Hepatic stellate cell (primary cell): ENCODE measurements around the gene NAIF1.
"Not testable (repeated sequence)": the region's sequence is repeated elsewhere in the genome, so short reads cannot be mapped to it uniquely, and the experiment has no call there.

Source experiments
- DNase-seq: peaks from one replicate; pipeline ENCODE4 v3.0.0; 2011; ENCODE audit warnings: low spot score

Gene NAIF1

DNA sequence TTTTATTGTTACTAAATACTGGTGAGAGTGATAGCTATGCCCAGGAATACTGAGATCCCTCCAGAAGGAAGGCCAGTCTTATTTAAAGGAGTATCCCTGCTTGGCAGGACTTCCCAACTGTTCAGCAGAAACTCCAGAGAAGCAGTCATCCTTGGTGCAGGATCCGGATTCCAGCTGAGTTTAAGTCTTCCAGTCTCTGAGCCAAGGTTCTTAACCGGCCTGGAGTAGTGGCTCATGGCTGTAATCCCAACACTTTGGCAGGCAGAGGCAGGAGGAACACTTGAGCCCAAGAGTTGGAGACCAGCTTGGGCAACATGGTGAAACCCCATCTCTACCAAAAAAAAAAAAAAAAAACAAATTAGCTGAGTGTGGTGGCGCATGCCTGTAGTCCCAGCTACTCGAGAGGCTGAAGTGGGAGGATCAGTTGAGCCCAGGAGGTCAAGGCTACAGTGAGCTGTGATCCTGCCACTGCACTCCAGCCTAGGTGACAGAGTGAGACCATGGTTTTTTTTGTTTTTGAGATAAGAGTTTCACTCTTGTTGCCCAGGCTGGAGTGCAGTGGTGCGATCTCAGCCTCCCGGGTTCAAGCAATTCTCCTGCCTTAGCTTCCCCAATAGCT lies 7.6 kb downstream of the NAIF1 start:
- no peak for DNase-seq

DNA sequence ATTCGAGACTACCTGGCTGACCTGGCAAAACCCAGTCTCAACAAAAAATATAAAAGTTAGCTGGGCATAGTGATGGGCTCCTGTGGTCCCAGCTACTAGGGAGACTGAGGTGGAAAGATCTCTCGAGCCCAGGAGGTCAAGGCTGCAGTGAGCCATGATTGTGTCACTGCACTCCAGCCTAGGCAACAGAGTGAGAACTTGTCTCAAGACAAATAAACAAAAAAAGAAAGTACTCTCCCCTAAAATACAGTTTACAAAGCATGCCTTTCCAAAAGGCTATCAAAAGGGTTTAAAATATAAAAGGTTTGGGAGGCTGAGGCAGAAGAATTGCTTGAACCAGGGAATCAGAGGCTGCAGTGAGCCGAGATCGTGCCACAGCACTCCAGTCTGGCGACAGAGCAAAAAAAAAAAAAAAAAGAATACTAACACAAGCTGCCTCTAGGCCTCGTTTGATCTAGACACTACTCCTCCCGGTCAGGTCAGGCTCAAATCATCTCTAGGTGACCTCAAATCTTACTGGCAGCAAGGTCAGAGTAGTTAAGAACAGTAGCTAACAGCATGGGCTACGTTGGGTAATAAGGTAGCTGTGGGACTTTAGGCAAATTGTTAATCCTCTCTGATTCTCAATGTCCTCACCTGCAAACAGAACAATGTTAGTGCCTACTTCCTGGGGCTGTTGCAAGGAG lies 9.3 kb downstream of the NAIF1 start:
- DNase-seq = no peak

DNA sequence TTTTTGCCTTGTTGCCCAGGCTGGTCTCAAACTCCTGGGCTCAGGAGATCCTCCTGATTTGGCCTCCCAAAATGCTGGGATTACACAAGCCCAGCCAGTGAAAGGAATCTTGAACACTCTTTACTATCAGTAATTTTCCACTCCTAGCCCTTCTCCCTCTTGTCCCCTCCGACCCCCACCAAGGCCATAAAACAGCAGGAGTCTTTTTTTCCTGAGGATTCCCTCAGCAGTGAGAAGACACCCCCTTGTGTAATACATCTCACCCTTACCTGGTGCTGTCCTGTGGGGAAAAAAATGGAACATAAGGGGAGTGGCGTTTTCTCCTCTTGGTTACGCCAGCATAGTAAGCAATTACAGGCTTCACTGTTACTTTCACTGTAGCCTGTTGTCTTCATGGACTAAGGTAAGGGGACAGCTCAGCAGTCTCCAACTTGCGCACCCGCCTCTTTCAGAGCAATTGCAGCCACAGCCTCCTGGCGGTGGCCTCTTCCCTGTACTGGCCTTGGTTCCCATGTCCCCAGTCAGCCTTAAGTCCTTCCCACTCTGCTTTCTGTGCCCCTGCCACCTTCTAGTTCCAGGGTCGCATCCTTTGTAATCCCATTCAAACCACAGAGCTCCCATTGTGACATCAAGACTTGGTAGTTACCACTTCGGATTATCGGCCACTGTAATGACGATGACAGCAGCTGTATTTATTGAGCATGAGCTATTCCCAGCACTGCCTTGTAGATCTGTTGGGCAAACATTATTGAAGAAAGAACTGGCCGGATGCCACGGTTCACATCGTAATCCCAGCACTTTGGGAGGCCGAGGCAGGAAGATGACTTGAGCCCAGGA lies 10.0 kb downstream of the NAIF1 start:
- no peak for DNase-seq

DNA sequence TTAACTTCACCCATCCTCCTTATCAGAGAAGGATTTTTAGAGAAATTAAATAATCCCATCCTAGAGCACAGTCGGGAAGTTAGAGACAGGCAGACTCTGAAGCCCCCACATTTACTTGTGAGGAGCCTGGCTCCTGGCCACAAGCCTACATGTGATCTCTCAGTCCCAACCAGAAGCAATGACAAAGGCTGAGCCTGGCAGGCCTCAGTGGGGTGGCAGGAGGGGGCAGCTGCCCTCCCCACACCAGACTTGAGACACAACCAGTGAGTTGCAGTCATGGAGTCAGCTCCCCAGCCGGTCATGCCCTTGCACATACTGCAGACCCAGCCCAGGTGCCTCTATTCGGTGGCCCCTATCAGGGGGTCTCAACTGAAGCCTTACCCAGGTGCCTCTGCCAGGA lies 11.0 kb downstream of the NAIF1 start:
- no peak for DNase-seq

DNA sequence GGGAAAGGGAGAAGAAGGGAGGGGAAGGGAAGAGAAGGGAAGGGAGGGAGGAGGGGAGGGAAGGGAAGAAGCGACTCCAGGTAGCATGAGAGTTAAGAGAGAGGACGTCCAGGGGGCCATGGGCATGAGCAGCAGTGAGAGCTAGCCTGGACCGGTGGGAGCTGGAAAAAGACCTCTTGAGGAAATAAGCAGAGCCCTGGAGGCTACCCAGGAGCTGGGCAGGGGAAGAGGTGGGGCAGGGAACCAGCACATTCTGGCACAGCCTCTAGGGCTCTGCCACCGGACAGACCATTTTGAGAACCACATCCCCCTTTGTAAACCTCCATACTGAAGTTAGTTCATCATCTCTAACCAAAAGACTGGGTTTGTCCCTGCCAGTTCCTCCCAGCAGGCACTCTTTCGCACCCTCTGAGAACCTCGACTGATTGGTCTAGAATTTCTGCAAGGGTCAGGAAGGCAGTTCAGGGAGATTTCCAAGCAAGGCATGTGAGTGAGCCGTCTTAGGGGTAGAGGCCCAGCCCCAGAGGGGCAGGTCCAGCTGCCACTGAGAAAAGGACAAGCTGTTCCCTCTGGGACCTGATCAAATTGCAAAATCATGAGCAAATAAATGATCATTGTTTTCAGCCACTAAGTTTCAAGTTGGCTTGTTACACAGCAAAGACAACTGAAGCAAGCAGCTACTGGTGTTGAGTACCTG lies 11.6 kb downstream of the NAIF1 start:
- no peak for DNase-seq

DNA sequence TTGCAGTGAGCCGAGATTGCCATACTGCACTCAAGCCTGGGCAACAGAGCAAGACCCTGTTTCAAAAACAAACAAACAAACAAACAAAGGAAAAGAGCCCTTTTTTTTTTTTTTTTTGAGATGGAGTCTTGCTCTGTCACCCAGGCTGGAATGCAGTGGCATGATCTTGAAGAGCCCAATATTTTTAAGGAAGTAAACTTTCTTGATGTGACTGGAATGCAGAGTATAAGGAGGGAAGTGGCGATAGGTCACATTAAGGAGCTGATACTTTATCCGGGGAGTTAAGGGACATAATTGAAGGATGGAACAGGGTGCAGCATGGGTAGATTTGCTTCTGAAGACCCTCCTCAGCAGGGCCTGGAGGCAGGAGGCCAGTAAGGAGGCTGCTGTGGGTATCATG lies 13.0 kb downstream of the NAIF1 start:
- DNase-seq = no peak

DNA sequence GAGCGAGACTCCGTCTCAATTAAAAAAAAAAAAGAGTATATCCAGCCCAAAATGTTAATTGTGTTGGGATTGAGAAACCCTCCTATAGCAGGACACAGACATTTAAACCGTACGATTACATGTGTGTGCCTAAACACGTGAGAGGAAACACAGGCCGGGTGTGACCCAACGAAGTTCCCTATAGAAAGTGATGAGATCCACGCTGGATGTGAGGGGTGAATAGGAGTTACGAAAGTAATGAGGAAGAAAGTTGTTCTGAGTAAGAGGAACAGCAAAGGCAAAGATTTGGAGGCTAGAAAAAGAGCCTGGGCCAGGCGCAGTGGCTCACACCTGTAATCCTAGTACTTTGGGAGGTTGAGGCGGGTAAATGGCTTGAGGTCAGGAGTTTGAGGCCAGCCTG lies 13.6 kb downstream of the NAIF1 start:
- DNase-seq = no peak

DNA sequence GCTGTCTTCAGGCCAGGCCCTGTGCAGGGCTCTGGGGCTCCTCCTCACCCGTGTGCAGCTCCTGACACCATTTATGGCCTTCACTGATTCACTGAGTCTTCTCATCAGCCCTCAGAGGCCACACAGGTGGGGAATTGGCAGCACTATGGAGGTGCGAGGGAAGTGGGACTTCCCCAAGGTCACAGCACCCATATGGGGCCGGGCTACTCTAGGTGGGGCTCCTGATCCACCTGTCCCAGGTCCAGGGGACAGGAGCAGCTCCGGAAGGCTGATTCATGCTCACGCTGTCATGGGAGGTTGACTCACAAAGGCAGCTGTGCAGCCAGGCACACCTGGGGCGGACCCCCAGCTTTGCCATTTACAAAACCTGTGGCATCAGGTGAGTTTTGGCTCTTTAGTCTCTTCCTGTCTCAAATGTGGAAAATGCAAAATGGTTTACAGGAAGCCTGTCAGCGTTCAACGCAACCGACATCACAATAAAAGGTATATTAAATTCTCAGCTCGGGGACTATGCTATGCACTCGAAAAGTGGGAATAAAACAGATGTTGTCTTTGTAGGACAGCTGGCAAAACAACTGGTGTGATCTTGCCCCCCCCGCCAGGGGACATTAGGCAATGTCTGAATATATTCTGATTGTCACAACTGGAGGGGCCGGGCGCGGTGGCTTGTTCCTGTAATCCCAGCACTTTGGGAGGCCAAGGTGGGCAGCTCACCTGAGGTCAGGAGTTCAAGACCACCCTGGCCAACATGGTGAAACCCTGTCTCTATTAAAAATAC lies 15.0 kb downstream of the NAIF1 start:
- no peak for DNase-seq

DNA sequence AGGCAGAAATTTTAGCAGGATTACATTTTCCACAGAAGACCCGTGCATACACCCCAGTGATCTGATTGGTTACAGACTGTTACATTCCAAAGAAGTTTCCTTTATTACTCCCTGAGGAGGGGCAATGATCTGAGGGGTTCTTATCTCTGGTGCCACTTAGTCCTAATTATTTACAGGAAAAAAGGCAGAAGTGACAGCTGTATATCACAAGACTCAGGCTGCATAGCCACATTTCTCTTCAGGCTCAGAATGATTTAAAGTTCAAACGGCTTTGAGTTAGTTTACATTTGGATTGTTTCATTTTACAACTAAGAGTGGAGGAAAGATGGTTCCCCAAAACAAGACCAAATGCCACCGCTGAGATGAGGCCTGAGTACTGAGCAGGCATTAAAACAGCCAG lies 17.3 kb downstream of the NAIF1 start:
- no peak for DNase-seq

DNA sequence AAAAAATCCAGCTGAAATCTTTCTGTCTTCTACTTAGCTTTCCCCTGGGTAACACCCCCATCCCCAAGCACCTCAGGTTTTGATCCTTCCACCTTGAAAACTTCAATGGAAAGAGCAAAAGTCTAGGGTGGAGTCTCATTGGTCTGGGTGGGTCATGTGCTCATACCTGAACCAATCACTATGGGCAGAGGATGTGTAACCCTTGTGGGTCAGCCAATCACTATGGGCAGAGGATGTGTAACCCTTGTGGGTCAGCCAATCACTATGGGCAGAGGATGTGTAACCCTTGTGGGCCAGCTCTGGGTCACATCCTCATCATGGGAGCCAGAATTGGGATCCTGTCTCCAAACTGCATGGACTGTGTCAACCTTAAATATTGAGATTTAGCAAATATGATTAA lies 18.5 kb downstream of the NAIF1 start:
- no peak for DNase-seq

DNA sequence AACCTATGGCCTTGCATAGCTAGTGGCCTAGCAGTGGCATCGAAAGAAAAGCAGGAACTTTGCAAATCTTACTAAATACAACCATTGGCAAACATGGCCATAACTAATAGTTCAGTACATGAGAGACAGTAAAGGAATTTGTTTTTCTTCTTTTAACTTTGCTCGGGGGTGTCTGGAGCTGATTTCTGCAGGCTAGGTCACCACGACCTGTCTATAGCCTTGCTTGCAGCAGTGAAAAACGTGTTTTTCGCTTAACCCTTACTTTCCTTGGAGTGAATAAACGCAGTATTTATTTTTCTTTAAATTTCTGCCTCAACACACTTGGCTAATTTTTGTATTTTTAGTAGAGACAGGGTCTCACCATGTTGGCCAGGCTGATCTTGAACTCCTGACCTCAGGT lies 19.9 kb downstream of the NAIF1 start:
- no peak for DNase-seq

DNA sequence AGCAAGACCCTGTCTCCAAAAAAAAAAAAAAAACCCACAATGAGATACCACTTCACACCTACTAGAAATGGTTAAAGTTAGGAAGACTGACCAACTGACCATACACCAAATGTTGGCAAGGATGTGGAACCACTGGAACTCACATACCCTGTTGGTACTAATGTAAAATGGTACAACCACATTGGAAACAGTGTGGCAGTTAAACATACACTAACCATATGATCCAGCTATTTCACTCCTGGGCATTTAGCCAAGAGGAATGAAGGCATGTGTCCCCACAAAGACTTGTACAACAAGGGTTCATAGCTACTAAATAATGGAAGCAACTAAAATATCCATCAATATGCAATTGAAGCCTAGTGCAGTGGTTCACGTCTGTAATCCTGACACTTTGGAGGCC lies 21.3 kb downstream of the NAIF1 start:
- no peak for DNase-seq

DNA sequence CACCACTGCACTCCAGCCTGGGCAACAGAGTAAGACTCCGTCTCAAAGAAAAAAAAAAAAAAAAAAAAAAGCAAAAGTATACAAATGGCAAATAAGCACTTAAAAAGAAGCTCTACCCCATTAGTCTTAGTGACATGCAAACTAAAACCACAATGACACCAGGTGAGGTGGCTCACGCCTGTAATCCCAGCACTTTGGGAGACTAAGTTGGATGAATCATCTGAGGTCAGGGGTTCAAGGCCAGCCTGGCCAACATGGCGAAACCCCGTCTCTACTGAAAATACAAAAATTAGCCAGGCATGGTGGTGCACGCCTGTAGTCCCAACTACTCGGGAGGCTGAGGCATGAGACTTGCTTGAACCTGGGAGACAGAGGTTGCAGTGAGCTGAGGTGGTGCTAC lies 21.7 kb downstream of the NAIF1 start:
- DNase-seq = not testable (repeated sequence)

DNA sequence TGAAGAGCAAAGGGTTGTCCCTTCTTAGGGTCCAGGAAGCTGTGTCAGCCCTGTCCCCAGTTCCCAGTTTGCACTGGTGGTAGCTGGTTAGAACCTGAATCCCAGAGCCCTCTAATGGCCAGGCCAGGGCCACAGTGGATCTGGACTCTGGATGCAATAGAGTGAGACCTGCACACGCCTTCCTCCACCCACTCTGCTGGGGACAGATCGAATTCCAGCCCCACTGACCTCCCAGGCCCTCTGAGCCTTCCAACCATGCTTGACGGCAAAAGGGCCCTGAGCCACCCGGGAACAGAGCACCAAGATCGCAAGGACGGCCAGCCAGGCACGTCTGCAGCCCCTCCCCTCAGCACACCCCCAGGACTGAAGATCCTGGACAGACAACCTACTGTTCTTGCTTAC lies 23.7 kb downstream of the NAIF1 start:
- no peak for DNase-seq

DNA sequence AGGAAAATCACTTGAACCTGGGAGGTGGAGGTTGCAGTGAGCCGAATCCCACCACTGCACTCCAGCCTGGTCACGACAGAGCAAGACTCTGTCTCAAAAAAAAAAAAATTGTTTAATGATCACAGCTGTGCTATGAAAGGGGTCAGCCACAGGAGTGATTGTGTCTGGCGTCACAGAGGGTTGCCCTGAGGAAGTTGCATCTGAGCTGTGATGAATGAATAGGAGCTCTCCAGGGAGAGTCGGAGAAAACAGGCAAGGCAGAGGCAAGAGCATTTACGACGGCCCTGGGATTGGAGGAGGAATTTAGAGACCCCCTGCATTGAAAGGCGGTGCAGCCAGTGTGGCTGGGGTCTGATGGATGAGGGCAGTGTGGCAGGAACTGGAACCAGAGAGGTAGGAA lies 25.1 kb downstream of the NAIF1 start:
- DNase-seq = no peak

DNA sequence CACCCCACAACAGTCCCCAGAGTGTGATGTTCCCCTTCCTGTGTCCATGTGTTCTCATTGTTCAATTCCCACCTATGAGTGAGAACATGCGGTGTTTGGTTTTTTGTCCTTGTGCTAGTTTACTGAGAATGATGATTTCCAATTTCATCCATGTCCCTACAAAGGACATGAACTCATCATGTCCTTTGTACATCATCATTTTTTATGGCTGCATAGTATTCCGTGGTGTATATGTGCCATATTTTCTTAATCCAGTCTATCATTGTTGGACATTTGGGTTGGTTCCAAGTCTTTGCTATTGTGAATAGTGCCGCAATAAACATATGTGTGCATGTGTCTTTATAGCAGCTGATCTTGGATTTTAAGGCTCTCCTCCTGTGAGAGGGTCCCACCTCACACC lies 26.3 kb downstream of the NAIF1 start:
- DNase-seq = not testable (repeated sequence)

DNA sequence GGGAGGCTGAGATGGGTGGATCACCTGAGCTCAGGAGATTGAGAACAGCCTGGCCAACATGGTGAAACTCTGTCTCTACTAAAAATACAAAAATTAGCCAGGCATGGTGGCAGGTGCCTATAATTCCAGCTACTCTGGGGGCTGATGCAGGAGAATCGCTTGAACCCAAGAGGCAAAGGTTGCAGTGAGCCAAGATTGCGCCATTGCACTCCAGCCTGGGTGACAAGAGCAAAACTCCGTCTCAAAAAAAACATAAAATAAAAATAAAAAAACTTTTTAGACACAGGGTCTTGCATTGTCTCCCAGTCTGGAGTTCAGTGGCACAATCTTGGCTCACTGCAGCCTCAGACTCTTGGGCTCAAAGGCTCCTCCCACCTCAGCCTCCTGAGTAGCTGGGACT lies 30.6 kb downstream of the NAIF1 start:
- DNase-seq = not testable (repeated sequence)

DNA sequence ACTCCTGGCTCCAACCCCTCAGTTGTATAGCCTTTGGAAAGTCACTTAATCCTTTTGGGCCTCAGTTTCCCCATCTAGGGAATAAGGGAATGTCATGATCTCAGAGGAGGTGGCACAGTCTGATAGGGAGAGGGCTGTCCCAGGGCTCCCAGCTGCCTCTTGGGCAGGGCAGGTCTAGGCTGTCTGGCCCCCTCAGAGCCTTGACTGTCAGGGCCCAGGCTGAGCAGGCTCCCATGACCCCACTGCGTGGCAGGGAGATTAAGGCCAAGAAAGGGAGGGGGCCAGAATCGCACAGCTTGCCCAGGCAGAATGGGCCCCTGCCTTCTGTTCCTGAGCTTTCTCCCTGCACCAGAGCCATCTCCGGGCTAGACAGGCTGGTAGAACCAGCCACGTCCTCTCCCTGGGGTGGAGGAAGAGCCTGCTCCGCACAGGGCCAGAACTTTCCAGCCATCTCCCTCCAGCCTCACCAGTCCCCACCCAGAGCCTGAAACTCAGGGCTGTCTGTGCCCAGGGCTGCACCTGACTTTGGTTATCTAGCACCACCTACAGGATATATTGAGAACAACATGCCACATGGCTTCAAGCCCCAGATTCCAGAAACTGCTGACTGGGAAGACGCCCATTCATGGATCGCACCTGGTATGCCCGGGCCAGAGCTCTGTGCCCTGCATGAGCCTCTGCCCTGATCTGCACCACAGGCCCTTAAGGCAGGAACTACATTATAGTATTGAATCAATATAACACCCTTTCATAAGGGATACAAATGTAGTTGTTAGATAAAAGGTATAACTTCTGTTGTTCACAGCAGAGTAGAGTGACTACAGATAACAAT lies 32.1 kb downstream of the NAIF1 start:
- DNase-seq = peak; percentile 87

DNA sequence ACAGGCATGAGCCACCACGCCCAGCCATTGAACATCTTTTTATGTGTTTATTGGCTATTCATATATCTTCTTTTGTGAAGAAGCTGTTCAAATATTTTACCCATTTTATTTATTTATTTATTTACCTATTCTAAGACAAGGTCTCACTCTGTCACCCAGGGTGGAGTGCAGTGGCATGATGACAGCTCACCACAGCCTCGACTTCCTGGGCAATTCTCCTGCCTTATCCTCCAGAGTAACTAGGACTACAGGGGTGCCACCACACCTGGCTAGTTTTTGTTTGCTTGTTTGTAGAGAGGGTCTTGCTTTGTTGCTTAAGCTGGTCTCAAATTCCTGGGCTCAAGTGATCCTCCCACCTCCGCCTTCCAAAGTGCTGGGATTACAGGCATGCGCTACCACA lies 33.5 kb downstream of the NAIF1 start:
- DNase-seq = no peak

DNA sequence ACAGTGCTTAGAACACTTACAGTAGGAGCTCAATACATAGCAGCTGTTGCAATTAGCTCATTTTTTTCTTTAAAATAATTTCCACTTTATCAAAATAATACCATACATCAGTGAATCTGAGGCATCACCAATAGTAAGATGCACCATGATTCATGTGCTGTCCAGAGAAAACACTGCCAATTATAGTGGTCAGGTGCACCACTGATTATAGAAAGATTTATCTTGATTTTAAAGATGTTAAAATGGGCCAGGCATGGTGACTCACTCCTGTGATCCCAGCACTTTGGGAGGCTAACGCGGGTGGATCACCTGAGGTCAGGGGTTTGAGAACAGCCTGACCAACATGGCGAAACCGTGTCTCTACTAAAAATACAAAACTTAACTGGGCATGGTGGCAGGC lies 39.4 kb downstream of the NAIF1 start:
- DNase-seq = no peak
